Prostate gland (tissue), 2 donors: Measurements from ENCODE around the gene VAV3. TPM values are rescaled to one million over a fixed set of nuclear protein-coding genes. Genes with fewer than 3 reads are reported as not detected.

Experiments used
- DNase-seq: peaks from one replicate; pipeline ENCODE4 v3.0.0-alpha.2; 2019; ENCODE audit warnings: low spot score
- H3K27ac ChIP-seq, 2 donors: fragments of 200-600 bp; sonication (generic); 2 replicates each; pipeline ENCODE4 v1.5.1; 2017 to 2019
- H3K27me3 ChIP-seq: fragments of 200-600 bp; sonication (generic); replicated peaks from 2 replicates; pipeline ENCODE4 v1.5.1; 2019; ENCODE audit not compliant: insufficient read depth
- H3K36me3 ChIP-seq, 2 donors: fragments of 200-600 bp; sonication (generic); 1 replicate in 1 of 2; 2 replicates in 1 of 2; pipeline versions ENCODE4 v1.5.1 to v1.8.1; 2017 to 2019
- H3K4me1 ChIP-seq: fragments of 200-600 bp; sonication (generic); replicated peaks from 2 replicates; pipeline ENCODE4 v1.5.1; 2019
- H3K4me3 ChIP-seq, 2 donors: fragments of 200-600 bp; sonication (generic); 2 replicates each; pipeline ENCODE4 v1.5.1; 2017 to 2019
- H3K9me3 ChIP-seq: fragments of 200-600 bp; sonication (generic); 2 replicates; pipeline ENCODE4 v1.5.1; 2017
- CTCF ChIP-seq, 4 experiments: fragments of 200-600 bp in 2 of 4; fragments of 450-650 bp in 2 of 4; sonication (generic) in 2 of 4; IDR thresholded peaks; 1 replicate in 3 of 4; 2 replicates in 1 of 4; pipeline ENCODE4 v1.5.1; 2016 to 2019; ENCODE audit warnings: antibody characterized with exemption in 4 of 4, mild to moderate bottlenecking in 2 of 4, moderate library complexity in 2 of 4
- POLR2A ChIP-seq: fragments of 450-650 bp; IDR thresholded peaks from one replicate; pipeline ENCODE4 v1.6.1; 2016; ENCODE audit warnings: antibody characterized with exemption, mild to moderate bottlenecking
- POLR2AphosphoS5 ChIP-seq: sonication (generic); formaldehyde crosslinking; IDR thresholded peaks from one replicate; pipeline ENCODE4 v1.6.1; 2017; ENCODE audit warnings: antibody characterized with exemption
- WGBS: methylation state at CpG from one replicate; pipeline ENCODE4 v1.1.5; 2018; 5-methylcytosine and 5-hydroxymethylcytosine counted together
- intact Hi-C: fragments of 100-400 bp; cut with DNase I; formaldehyde crosslinking; loops from one replicate; pipeline ENCODE4 v1.14.2; 2022
- total RNA-seq, 2 donors: library from RNA; depleted of rRNA; stranded (reverse); fragments of >200 nt; gene quantifications; one replicate each; pipeline ENCODE4 v1.1.0, GENCODE V29; 2016

The VAV3 gene
- total RNA-seq, 2 donors from 2014 or later, result 14.5 TPM

- Histone ChIP-seq H3K4me1 (no peaks in the 10 kb centered on the region), H3K4me3 (peak overlapping the region; percentile 40 to 44), H3K36me3 (no peaks in the 10 kb centered on the region), H3K27ac (peak overlapping the region; percentile 41 to 64), H3K9me3 (no peaks in the 10 kb centered on the region), H3K27me3 (no peaks in the 10 kb centered on the region)
- peak; percentile 22 for DNase-seq
- intact Hi-C loops, result no loop called here
- under 1% methylated on average over 48 of the region's 79 CpGs for WGBS
- no peak for TF ChIP-seq POLR2AphosphoS5
- TF ChIP-seq CTCF (IDR thresholded peaks at IDR 0.05), result no peak
- TF ChIP-seq POLR2A, result no peak
Observed at GRCh38 chr1:107964336-107965109, 457 bp downstream of the VAV3 start.

GRCh38 chr1:107963601-107964335 lies 1.2 kb downstream of the VAV3 start:
- H3K27ac ChIP-seq, result peak overlapping the region; percentile 41 to 64

GRCh38 chr1:107963008-107963407 lies 2.0 kb downstream of the VAV3 start:
- H3K27me3 ChIP-seq, result no peaks in the 10 kb centered on the region
- TF ChIP-seq CTCF (IDR thresholded peaks at IDR 0.05) (no peak), POLR2AphosphoS5 (no peak), POLR2A (no peak)
- intact Hi-C loops, result no loop called here
- no peaks in the 10 kb centered on the region for H3K9me3 ChIP-seq
- 50% methylated on average over 5 of the region's 5 CpGs for WGBS
- H3K36me3 ChIP-seq, result no peaks in the 10 kb centered on the region
- H3K4me1 ChIP-seq, result no peaks in the 10 kb centered on the region
- no peak overlapping the region for H3K27ac ChIP-seq
- no peak for DNase-seq
- peak overlapping the region; percentile 40 to 44 for H3K4me3 ChIP-seq

More at GRCh38 chr1:107963601-107964335, 1.2 kb downstream of the VAV3 start:
- DNase-seq, result peak; percentile 8
- WGBS, result 4% methylated on average over 21 of the region's 21 CpGs
- TF ChIP-seq POLR2AphosphoS5 (no peak), POLR2A (no peak), CTCF (IDR thresholded peaks at IDR 0.05) (no peak)
- H3K4me3 ChIP-seq, result peak overlapping the region; percentile 40 to 44
- H3K27me3 ChIP-seq, result no peaks in the 10 kb centered on the region
- intact Hi-C loops, result no loop called here
- no peaks in the 10 kb centered on the region for H3K36me3 ChIP-seq
- no peaks in the 10 kb centered on the region for H3K4me1 ChIP-seq
- no peaks in the 10 kb centered on the region for H3K9me3 ChIP-seq

GRCh38 chr1:107954719-107955415 lies 10.1 kb downstream of the VAV3 start:
- 91% methylated on average over 6 of the region's 6 CpGs for WGBS
- intact Hi-C loops, result no loop called here
- no peaks in the 10 kb centered on the region for H3K27me3 ChIP-seq
- no peaks in the 10 kb centered on the region for H3K36me3 ChIP-seq
- no peak for DNase-seq
- no peak overlapping the region for H3K4me3 ChIP-seq
- no peaks in the 10 kb centered on the region for H3K4me1 ChIP-seq
- H3K9me3 ChIP-seq, result no peaks in the 10 kb centered on the region
- H3K27ac ChIP-seq, result no peak overlapping the region
- TF ChIP-seq CTCF (IDR thresholded peaks at IDR 0.05) (no peak), POLR2AphosphoS5 (no peak), POLR2A (no peak)
